22Rv1 (cell line): Measurements from ENCODE around the gene THSD4.

ENCODE experiments used
- H3K27ac ChIP-seq: fragments of 450-650 bp; 2 replicates; pipeline ENCODE4 v1.5.1; 2017
- CTCF ChIP-seq: fragments of 450-650 bp; IDR thresholded peaks from 2 replicates; pipeline ENCODE4 v1.5.1; 2017; ENCODE audit warnings: mild to moderate bottlenecking
- ZFX ChIP-seq: fragments of 450-650 bp; IDR thresholded peaks from 2 replicates; pipeline ENCODE4 v1.6.1; 2017; ENCODE audit warnings: antibody characterized with exemption, borderline replicate concordance

Gene THSD4

GRCh38 chr15:71629781-71630474, 514.7 kb downstream of the THSD4 start:
- H3K27ac ChIP-seq = no peak overlapping the region
- TF ChIP-seq CTCF (no peak), ZFX (no peak)

GRCh38 chr15:71630475-71630809, 515.2 kb downstream of the THSD4 start:
- no peak overlapping the region for H3K27ac ChIP-seq
- TF ChIP-seq ZFX (no peak), CTCF (no peak)

DNA sequence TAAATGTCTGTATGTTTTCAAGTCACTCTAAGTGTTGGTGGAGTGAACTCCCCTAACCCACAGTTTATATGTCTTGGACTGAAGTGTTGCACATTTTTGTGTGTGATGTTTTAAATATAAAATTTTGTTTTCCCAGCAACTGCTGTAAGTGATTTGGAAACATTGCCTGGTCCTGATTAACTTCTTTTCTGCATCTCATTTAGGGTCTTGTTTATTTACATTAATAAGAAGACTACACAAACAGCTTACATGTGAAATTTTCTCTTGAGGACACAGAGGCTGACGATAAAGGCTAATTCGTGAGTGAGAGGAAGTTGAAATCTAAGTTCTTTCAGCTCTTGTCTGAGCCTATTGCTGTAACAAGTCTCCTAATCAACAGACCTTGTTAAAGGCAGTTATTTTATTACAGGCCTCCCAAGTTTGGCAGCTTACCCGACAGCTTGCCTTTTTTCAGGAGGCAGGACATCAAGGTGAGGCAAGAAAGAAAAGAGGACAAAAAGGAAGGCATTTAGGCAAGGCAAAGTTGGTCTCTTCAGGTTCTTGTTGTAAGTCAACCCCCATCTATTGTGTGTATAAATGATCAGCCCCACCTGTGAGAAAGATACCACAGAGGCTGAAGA, 517.4 kb downstream of the THSD4 start:
- no peak for TF ChIP-seq CTCF
- TF ChIP-seq ZFX = no peak

DNA sequence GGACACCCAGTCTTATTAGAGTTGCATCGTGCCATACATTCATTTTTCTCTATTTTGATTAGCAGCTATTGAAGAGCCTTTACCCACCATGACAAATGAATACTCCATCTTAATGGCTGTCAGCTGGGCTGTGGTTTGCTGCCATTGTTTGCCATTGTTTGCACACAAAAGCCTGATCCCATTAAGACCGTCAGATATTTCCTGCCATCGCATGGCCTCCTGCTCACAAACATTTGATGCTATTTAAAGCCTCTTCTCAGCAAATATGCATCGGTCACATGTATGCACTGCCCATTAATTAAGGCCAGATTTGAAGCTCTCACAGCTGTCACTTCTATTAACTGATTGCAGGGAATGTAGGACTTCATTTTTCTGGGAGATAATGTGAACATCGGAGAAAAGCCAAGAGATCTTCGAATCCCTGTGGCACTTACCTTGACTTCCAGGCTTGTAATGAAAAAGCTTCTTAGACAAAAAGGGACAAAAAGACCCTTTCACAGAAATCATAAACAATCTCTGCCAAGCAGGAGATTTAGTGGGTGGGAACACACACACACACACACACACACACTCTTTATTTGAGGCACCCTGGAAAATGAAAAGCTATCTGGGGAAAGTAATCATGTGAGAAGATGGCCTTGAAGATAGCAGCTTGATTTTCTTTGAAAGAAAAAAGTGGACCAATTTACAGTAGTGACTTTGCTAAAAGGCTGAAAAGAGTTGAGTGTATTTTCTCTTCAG, 519.7 kb downstream of the THSD4 start:
- TF ChIP-seq ZFX (no peak), CTCF (no peak)
- H3K27ac ChIP-seq = no peak overlapping the region

More for the DNA sequence above, 517.4 kb downstream of the THSD4 start:
- no peak overlapping the region for H3K27ac ChIP-seq

DNA sequence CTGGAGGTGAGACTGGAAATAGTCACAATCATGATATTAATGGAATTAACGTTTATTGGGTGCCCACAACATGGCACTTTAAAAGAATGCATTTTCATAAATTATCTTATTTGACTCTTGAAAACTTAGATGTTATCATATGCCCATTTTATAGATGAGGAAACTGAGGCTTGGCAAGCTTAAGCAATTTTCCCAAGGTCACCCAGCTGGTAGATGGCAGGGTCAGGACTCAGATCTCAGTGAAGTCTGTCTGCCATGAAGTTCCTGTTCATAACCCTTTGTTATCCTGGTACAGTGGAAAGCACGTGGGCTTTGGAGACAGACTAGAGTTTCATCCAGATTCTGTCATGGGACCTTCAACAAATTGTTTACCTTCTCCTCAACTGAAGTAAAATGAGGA, 520.5 kb downstream of the THSD4 start:
- H3K27ac ChIP-seq = no peak overlapping the region
- TF ChIP-seq ZFX (no peak), CTCF (no peak)

DNA sequence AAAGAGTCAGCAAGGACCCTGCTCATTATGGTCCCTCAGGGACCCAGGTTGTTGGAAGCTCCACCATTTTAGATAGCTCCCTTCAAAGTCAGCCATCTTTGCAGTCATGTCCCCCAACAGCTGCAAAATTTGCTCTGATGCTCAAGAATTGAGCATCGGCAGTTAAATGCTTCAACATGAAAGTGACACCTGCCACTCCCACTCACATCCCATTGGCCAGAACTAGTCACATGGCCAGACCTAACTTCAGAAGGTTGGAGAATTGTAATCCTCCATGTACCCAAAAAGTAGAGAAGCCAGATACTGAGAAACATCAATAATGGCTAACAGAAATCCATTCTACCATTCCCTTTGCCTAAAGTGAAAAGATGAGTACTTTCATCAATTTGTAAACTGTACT, 523.6 kb downstream of the THSD4 start:
- TF ChIP-seq CTCF (no peak), ZFX (no peak)
- no peak overlapping the region for H3K27ac ChIP-seq

- no peak overlapping the region for H3K27ac ChIP-seq
- TF ChIP-seq ZFX (no peak), CTCF (no peak)
Measured at GRCh38 chr15:71639471-71639870, 524.2 kb downstream of the THSD4 start.
